ENCODE results near the gene RASGRF2.

- TF ChIP-seq FOXA1 (IDR thresholded peaks at IDR 0.05) (no peak), SP1 (IDR thresholded peaks at IDR 0.05) (no peak), ARNT (IDR thresholded peaks at IDR 0.05) (no peak), BHLHE40 (IDR thresholded peaks at IDR 0.05; ENCODE audit: borderline replicate concordance) (no peak), ELF4 (IDR thresholded peaks at IDR 0.05) (no peak), CTBP1 (IDR thresholded peaks at IDR 0.05; ENCODE audit: borderline replicate concordance) (no peak), HDGF (IDR thresholded peaks at IDR 0.05; ENCODE audit: borderline replicate concordance) (no peak), TARDBP (IDR thresholded peaks at IDR 0.05) (no peak), NFRKB (IDR thresholded peaks at IDR 0.05) (no peak), FOXM1 (IDR thresholded peaks at IDR 0.05; ENCODE audit: borderline replicate concordance) (no peak), SUZ12 (IDR thresholded peaks at IDR 0.05) (no peak), LEF1 (IDR thresholded peaks at IDR 0.05; ENCODE audit: borderline replicate concordance) (no peak)
These were observed 85.2 kb downstream of the RASGRF2 start for GRCh38 chr5:81045389-81045807.

Data from HEK293T (cell line).